Measurements from ENCODE around the gene PIM2. TPM values are rescaled to one million over a fixed set of nuclear protein-coding genes. Genes with fewer than 3 reads are reported as not detected.

Gene PIM2
- total RNA-seq, 1 experiment from 2014 or later = 15.6 TPM

GRCh38 chrX:48965959-48966358, 47.1 kb upstream of the PIM2 start:
- POLR2A ChIA-PET = no interaction called here
- no peak overlapping the region for H3K9ac ChIP-seq (ENCODE audit: low read length)
- no peaks in the 10 kb centered on the region for H3K36me3 ChIP-seq (ENCODE audit: control insufficient read depth in 1 of 2, insufficient read depth in 2 of 2, low read length in 2 of 2)
- H3K4me2 ChIP-seq (ENCODE audit: low read length) = no peak overlapping the region
- H3K79me2 ChIP-seq (ENCODE audit: insufficient read depth, low read length) = no peaks in the 10 kb centered on the region
- no peaks in the 10 kb centered on the region for H4K20me1 ChIP-seq (ENCODE audit: insufficient read depth)
- intact Hi-C loops (cut with micrococcal nuclease) = no loop called here
- CTCF ChIA-PET = no interaction called here
- DNase-seq (ENCODE audit: low read depth, low spot score) (no peak), ATAC-seq (no peak)
- TF ChIP-seq CEBPB (IDR thresholded peaks at IDR 0.05; ENCODE audit: low read depth) = no peak
- no peak for TF ChIP-seq ATF3 (IDR thresholded peaks at IDR 0.05)
- no peaks in the 10 kb centered on the region for H3K27me3 ChIP-seq (ENCODE audit: insufficient read depth, low read length)
- no peaks in the 10 kb centered on the region for H3K9me2 ChIP-seq (ENCODE audit: insufficient read depth)
- H2AFZ ChIP-seq (ENCODE audit: low read depth, low read length, poor library complexity, severe bottlenecking) = no peak overlapping the region
- no TSS peak for BruUV-seq (replicated peaks)
- RAD21 ChIA-PET (ENCODE audit: low non-redundant PET in 1 of 2, low total read pairs in 2 of 2, uncharacterized antibody in 2 of 2, unreplicated experiment in 2 of 2) = no interaction called here
- H3K4me3 ChIP-seq (replicated peaks in 1 of 2; ENCODE audit: low read depth in 1 of 2, low read length in 2 of 2) = no peak overlapping the region
- peaks cover 0 to 5% of the 10 kb centered on the region in 2 experiments; a peak in 1 of 4 replicates for H3K4me1 ChIP-seq (ENCODE audit: control insufficient read depth in 1 of 2, insufficient read depth in 2 of 2, low read length in 2 of 2)
- H3K9me3 ChIP-seq (ENCODE audit: control insufficient read depth in 1 of 2, insufficient read depth in 1 of 2, low read depth in 1 of 2, low read length in 2 of 2) = no peaks in the 10 kb centered on the region
- no peak overlapping the region for H3K27ac ChIP-seq (ENCODE audit: low read depth, low read length)

- no TSS peak for BruUV-seq (replicated peaks)
- no peaks in the 10 kb centered on the region for H3K36me3 ChIP-seq (ENCODE audit: control insufficient read depth in 1 of 2, insufficient read depth in 2 of 2, low read length in 2 of 2)
- no peaks in the 10 kb centered on the region for H3K27me3 ChIP-seq (ENCODE audit: insufficient read depth, low read length)
- RAD21 ChIA-PET (ENCODE audit: low non-redundant PET in 1 of 2, low total read pairs in 2 of 2, uncharacterized antibody in 2 of 2, unreplicated experiment in 2 of 2) = no interaction called here
- no peak overlapping the region for H3K9ac ChIP-seq (ENCODE audit: low read length)
- TF ChIP-seq CTCF (IDR thresholded peaks at IDR 0.05 in 2 of 3, conservative IDR thresholded peaks at IDR 0.05 in 1 of 3; ENCODE audit: borderline replicate concordance in 1 of 3, insufficient read depth in 1 of 3, low read depth in 2 of 3, low read length in 2 of 3) (no peak), TCF7L2 (IDR thresholded peaks at IDR 0.05; ENCODE audit: borderline replicate concordance, extremely low read depth, insufficient read depth, insufficient read length) (no peak), YY1 (IDR thresholded peaks at IDR 0.05; ENCODE audit: extremely low read depth, insufficient replicate concordance, low read depth, low read length) (no peak), RAD21 (IDR thresholded peaks at IDR 0.05; ENCODE audit: low read depth) (no peak), ZNF274 (IDR thresholded peaks at IDR 0.05; ENCODE audit: low read depth, low read length) (no peak), JUND (IDR thresholded peaks at IDR 0.05) (no peak), CEBPB (IDR thresholded peaks at IDR 0.05; ENCODE audit: low read depth) (no peak), REST (IDR thresholded peaks at IDR 0.05; ENCODE audit: low read depth) (no peak)
- ATAC-seq (no peak), DNase-seq (ENCODE audit: low read depth, low spot score) (no peak)
- no peak overlapping the region for H2AFZ ChIP-seq (ENCODE audit: low read depth, low read length, poor library complexity, severe bottlenecking)
- no peak overlapping the region for H3K27ac ChIP-seq (ENCODE audit: low read depth, low read length)
- peaks cover 5% of the 10 kb centered on the region for H3K79me2 ChIP-seq (ENCODE audit: insufficient read depth, low read length)
- H3K4me1 ChIP-seq (ENCODE audit: control insufficient read depth in 1 of 2, insufficient read depth in 2 of 2, low read length in 2 of 2) = peaks cover 6 to 9% of the 10 kb centered on the region in 2 experiments
- intact Hi-C loops (cut with micrococcal nuclease) = no loop called here
- H3K9me2 ChIP-seq (ENCODE audit: insufficient read depth) = no peaks in the 10 kb centered on the region
- H4K20me1 ChIP-seq (ENCODE audit: insufficient read depth) = no peaks in the 10 kb centered on the region
- CTCF ChIA-PET = no interaction called here
- POLR2A ChIA-PET = no interaction called here
- H3K4me2 ChIP-seq (ENCODE audit: low read length) = no peak overlapping the region
- H3K9me3 ChIP-seq (ENCODE audit: control insufficient read depth in 1 of 2, insufficient read depth in 1 of 2, low read depth in 1 of 2, low read length in 2 of 2) = no peaks in the 10 kb centered on the region
- no peak overlapping the region for H3K4me3 ChIP-seq (replicated peaks in 1 of 2; ENCODE audit: low read depth in 1 of 2, low read length in 2 of 2)
Observed at GRCh38 chrX:48961585-48962091, 42.8 kb upstream of the PIM2 start.
